Cerebellar cortex (tissue), 1 donor: ENCODE results near the gene ADAMTS7.

Experiments used
- DNase-seq: peaks from one replicate; pipeline ENCODE4 v3.0.0-alpha.2; 2015; ENCODE audit warnings: low spot score

Gene ADAMTS7

GRCh38 chr15:78718837-78719236 lies 92.4 kb downstream of the ADAMTS7 start:
- no peak for DNase-seq

GRCh38 chr15:78717956-78718656 lies 93.2 kb downstream of the ADAMTS7 start:
- no peak for DNase-seq

- DNase-seq: no peak
These were observed 94.6 kb downstream of the ADAMTS7 start for GRCh38 chr15:78716651-78717050.

GRCh38 chr15:78715930-78716329 lies 95.3 kb downstream of the ADAMTS7 start:
- no peak for DNase-seq

GRCh38 chr15:78715434-78715833 lies 95.8 kb downstream of the ADAMTS7 start:
- no peak for DNase-seq

- peak; percentile 19 for DNase-seq
These were observed 96.4 kb downstream of the ADAMTS7 start for GRCh38 chr15:78714890-78715289.

GRCh38 chr15:78712797-78713515 lies 98.3 kb downstream of the ADAMTS7 start:
- DNase-seq: no peak

- DNase-seq: no peak
These were observed 99.6 kb downstream of the ADAMTS7 start for GRCh38 chr15:78711638-78712037.

GRCh38 chr15:78709263-78709882 lies 101.9 kb downstream of the ADAMTS7 start:
- DNase-seq: peak; percentile 54
